ENCODE data around the gene BTNL3.

- TF ChIP-seq CTCF (conservative IDR thresholded peaks at IDR 0.05; ENCODE audit: low read depth, low read length) (no peak), EZH2 (IDR thresholded peaks at IDR 0.05; ENCODE audit: borderline replicate concordance, low read depth, low read length, poor library complexity, severe bottlenecking) (no peak)
Observed at GRCh38 chr5:181054871-181055459, 66.3 kb downstream of the BTNL3 start.

Measured in A673 (cell line).